H1 (cell line): Measurements from ENCODE around the gene KRT78. TPM values are rescaled to one million over a fixed set of nuclear protein-coding genes. Genes with fewer than 3 reads are reported as not detected.

Experiments used
- BACH1 ChIP-seq: IDR thresholded peaks from 2 replicates; pipeline ENCODE4 v1.6.1; 2012; ENCODE audit warnings: low read length, improper control_type of control experiment
- MAFK ChIP-seq: IDR thresholded peaks from 2 replicates; pipeline ENCODE4 v1.6.1; 2012; ENCODE audit warnings: low read depth, mild to moderate bottlenecking, improper control_type of control experiment, low read length
- RBBP5 ChIP-seq: IDR thresholded peaks from 2 replicates; pipeline ENCODE4 v1.7.1; 2012; ENCODE audit warnings: low read depth, mild to moderate bottlenecking, inconsistent platforms, low read length, moderate library complexity, borderline replicate concordance
- polyA plus RNA-seq, 7 experiments: library from polyadenylated mRNA; depleted of rRNA in 3 of 7; stranded (reverse) in 5 of 7; unstranded in 2 of 7; fragments of >200 nt in 5 of 7; fragments of 200-250 nt in 2 of 7; gene quantifications; 1 replicate in 5 of 7; 2 replicates in 1 of 7; 4 replicates in 1 of 7; pipeline versions ENCODE4 v1.2.1 to v1.2.3, GENCODE V29; 2011 to 2013; ENCODE audit warnings: missing spikeins in 2 of 7, mixed read lengths in 2 of 7
- total RNA-seq: library from RNA; stranded (reverse); fragmentation: NEBNext Ultra II Directional; extraction: Animal tissue kit (Norgen Biotek cat#: 25700); gene quantifications from 2 replicates; pipeline ENCODE4 v1.2.1, GENCODE V29; 2021

Gene KRT78
- total and polyA plus RNA-seq, 2 of the 8 experiments (the other 6 are each of a cell fraction or from before 2014, with no cell fraction given) = not detected

DNA sequence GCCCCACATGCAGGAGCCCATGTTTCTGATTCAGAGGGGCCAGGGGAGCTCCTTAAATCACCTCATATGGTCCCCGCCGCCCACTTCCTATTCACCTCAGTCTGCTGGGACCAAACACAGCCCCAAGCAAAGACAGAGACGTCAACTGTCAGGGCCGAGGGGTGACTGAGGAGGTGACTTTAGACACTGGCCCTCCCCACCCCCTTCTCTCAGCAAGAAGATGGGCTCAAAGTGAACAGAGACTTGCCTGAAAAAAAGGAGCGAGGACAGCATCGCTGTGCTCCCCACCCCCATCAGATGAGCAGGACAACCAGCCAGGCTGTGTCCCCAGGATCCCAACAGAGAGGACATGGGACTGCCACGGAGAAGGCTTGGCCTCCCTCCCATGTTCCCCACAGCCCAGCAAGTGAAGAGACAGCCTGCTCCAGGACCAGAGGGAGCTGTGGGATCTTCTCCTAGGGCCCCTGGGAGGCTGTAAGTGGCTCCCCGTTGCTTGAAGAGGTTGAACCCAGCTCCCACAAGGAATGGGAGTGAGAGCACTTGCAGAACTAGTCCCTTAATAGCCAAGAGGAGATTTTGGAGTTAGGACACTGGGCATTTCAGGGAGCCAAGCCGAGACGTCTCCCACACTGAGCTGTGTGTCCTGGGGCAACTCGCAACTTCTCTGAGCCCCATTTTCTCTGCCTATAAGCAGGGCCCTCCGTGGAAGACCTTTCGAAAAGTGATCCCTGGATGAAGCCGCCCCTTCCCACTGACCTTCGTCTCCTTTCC lies 13.3 kb downstream of the KRT78 start (continued):
- no peak for TF ChIP-seq MAFK
- no peak for TF ChIP-seq RBBP5
- no peak for TF ChIP-seq BACH1
